Activated CD8-positive, alpha-beta memory T cell treated with anti-CD3 and anti-CD28 coated beads for 48 hours (primary cell): ENCODE measurements around the gene ITPR1.

Source experiments
- DNase-seq, 3 experiments: peaks; one replicate each; pipeline ENCODE4 v3.0.0-alpha.2; 2020; ENCODE audit warnings: low read depth in 2 of 3, low spot score in 2 of 3

Gene ITPR1

DNA sequence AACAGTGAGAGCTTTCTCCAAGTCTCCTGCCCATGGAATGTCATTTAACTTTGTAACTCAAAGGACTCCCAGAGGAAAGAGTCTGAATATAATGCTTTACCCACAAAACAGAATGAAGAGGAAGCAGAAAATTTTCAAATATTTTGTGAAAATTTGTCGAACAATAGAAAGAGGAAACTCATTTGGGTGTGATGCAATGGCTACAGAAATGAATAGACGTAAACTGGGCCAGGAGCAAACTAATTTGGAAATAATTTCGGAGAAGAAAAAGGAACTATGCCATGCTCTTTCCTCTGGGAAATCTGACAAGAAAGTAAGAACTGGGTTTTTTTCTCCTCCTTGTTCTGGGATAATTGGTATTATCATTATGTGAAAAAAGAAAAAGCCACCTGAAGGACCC is 14.9 kb upstream of the ITPR1 start:
- DNase-seq = no peak

DNA sequence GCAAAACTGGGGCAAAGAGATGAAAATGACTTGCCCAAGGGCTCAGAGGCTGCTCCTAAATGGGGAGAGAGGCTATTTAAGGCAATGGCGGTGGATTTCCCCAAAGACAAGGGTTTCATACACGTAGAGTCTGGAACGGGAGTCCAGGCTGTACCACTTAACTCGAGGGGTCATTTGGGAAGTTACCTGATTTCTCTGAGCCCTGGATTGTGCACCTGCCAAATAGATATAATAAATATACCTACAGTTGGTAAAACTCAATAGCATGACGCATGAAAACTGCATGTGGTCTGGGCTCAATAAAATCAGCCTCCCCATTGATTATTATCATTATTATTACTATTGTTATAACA is 1.3 kb upstream of the ITPR1 start:
- no peak for DNase-seq

DNA sequence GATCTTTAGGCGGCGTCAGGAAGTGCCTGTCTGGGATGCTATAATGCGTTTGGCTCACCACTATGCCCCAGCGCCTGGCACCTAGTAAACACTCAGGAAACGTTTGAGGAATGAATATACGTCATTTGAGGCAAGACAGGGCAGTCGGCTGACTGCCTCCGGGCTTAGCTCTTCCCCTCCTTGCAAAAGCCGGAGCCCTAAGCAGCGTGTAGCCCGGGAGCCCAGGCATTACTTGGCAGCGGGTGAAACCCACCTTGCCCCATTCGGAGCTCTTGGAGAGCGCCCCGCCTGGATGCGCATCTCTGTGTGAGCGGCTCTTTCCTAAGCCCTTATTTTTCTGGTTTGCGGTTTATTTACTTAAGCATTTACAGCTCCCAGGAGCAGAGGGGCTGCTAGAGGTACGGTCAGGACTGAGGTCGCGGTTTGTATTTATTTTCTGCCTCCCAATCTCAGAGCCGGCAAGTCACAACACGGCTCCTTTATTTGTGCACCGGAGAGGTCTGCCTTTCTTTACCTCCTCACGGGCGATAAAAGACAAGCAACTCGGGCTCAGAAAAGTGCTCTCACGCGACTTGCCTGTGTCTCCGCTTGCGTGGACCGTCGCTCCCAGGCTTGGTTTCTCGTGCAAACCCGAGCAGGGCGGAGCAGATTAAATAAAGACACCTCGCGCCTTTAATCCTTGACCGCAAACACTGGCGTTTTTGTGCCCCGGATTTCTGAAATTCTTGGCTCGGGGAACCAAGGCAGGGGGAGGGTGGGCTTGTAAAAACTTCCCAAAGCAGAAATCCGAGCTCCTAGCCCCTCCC is 737 bp upstream of the ITPR1 start:
- no peak for DNase-seq

DNA sequence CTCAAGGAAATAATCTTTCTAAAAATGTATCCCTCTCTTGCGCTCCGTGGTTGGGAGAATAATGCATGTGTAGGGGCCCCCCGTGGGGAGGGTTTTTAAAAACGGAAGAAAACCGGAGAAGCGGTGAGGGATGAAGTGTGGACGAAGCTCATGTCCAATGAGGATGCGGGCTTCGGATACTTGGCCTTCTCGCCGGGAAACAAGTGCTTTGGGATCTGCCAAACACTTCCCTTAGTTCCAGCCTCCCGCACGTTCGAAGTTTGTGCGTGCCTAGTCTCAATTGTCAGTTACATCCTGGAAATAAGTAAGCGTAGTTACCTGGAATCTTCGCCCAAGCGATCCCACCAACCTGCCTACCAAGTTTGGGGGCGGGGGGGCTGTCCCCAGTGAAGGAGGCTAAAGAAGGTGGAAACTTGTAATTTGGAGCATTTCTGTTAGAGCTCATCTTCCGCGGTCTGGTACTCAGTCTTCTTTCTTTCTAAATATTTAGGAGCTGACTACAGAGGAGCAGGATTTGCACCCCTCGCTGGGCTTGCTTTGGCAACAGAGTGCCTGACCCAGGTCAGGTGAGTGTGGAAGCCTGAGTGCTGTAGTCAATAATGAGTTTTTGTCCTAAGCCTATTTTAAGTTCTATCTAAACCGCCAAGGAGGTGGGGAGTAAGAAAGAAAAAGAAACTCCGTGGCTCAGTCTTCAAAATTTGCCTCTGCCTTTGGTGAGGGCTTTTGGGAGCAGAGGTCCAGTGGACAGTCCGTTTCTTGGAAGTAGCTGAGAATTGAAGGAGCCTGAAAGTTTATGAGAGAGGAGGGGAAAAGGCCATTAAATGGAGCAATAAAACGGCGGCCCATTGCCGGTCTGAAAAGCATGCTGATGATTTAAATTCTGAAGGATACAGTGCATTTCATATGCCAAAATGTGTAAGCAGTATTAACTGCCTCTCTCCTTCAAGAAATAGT is 1.1 kb downstream of the ITPR1 start:
- DNase-seq = no peak

DNA sequence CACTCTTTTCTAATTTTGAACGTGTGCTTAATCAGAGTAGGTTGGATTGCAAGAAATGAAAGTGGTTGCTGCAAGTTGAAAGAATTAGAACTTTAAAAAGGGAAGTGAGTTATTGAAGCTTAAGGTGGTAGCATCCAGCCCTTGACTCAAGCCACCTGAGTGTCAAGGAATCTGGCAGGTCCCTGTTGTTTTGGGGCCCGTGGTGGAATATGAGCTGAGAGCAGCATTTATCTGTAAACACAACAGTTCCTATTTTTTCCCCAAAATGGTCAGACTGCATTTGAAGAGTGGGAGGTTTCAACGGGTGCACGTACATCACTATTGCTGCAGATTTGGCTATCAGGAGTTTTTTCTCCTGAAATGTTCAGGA is 1.7 kb downstream of the ITPR1 start:
- no peak for DNase-seq

DNA sequence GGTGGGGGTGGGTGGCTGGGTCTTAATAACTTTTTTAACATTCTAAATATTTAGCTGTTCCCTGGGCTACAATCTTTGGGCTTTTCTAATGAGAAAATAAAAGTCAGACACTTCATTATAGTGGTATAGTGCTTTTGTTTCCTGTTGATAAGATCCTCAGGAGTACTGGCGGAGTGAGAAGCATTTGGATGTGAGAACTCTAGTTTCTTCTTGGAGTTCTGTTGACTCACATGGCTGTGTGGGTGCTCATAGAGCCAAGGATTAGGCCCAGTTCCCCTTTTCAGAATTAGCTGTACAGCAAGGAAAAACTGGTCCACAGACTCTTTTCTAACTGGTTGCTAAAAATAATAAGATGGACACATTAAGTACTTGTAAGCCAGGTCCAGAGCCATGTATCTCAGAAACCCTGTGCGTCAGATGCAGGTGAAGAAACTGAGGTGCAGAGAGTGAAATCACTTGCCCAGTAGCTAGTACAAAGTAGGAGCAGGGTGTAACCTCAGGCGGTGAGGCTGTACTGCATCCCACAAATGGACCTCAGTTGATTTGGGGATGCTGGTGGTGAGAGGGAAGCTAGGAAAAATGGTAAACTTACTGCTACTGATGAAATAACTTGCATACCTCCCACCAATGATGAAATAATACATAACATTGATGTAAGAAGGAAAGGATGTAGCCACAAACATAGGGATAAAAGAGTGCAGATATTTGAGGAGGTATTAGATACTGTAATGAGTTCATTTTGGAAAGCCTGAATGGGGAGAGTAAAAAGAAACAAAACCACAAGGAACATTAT is 2.3 kb downstream of the ITPR1 start:
- no peak for DNase-seq

DNA sequence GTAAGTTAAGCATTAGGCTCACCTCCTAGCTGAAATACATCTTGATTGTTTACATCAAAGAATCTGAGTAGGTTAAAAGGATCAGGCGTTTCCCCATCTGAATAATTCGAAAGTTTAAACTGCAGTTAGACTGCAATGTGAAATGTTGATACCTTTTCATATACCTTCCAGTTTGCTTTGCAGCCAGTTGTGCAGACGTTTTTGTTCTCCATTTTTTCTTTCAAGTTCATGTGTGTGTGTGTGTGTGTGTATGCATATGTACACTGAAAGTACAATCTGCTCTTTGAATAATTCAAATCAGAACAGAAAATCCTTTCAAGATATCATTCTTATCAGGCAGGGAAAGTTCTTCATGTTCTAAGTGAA is 2.9 kb downstream of the ITPR1 start:
- DNase-seq = no peak

DNA sequence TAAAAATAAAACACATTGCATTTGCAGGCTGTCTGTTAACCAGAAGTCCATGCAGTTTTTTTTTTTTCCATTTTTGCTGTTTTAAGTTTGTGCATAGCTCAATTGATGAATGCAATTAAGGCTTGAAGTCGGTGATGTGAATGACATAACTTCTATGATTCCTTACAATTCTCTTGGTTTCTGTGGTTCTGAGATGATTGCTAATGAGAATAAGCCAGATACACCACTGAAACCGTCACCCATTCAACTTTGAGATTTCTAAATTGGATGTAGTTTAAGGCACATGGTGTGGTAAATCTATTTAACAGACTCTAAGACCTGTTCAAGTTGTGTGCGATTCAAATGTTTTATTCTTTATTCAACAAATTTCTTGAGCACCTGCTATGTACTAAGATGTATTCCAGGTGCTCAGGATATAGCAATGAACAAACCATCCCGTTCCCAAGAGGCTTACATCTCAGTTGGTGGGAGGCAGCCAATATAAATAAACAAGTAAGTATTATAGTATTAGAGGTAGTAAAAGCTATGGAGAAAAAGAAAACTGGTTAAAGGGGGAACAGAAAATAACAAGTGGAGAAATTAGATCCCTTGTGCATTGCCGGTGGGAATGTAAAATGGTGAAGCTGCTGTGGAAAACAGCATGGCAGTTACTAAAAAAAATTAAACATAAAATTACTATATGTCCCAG is 4.0 kb downstream of the ITPR1 start:
- DNase-seq = no peak

DNA sequence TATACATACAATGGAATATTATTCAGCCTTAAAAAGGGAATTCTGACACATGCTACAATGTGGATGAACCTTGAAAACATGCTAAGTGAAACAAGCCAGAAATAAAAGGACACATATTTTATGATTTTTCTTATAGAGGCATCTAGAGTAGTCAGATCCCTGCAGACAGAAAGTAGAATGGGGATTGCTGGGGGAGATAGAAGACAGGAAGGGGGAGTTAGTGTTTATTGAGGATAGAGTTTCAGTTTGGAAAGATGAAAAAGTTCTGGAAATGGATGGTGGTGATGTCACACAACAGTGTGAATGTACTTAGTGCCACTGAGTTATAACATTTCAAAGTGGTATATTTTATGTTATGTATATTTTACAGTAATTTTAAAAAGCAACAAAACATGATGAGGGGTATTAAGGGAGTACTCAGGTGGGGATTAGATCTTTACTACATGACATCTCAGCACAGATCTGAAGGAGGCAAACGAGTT is 4.7 kb downstream of the ITPR1 start:
- DNase-seq = no peak

DNA sequence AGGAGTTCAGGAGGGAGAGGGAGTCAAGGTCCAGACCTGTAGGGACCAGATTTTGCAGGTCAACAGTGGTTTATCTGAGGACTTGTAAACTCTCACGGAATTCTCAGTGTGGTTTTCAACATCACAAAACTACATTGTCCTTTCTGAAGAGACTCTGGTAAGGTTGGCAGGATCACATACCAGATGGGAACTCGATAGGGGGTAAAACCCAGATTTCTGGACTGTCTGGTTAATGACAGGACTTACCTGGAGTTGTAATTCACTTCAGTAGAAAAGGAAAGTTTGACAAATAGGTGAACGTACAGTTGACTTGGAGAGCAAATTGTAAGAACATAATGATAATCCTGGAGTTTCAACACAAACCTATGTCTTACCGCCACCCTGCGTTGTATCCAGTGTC is 5.3 kb downstream of the ITPR1 start:
- no peak for DNase-seq

DNA sequence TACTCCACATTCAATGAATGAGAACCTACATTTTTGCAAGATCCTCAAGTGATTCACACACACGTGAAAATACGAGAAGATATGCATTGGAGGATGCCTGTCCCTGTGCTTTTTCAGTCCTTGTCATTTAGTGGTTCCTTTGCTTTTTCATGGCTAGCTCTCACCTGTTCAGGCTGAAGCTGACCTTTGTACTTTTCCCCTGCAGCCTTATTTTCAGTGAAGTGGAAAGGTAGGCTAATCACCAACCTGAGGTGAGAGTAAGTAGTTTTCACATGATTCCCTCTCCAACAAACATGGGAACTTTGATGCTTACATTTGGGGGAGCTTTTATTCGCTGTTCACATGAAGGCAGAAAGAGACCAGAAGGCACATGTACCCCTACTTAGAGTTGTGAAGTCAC is 8.3 kb downstream of the ITPR1 start:
- DNase-seq = no peak

DNA sequence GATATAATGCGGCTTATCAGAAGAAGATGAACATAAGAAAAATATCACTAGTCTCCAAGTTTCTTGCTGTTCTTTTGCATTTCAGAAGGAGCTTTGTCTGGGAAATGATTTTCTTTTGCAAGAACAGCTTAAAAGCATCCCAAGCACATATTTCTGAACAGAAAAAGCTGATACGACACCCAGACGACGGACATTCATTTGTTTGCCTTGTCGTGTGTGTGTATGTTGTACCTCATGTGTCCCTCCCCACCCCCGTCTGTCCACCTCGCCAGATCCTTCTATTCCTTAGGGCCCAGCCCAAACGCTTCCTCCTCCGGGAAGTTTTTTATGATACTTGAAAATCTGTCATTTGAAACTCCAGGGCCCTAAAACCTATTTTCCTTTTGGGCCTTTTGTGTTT is 8.8 kb downstream of the ITPR1 start:
- DNase-seq = no peak

DNA sequence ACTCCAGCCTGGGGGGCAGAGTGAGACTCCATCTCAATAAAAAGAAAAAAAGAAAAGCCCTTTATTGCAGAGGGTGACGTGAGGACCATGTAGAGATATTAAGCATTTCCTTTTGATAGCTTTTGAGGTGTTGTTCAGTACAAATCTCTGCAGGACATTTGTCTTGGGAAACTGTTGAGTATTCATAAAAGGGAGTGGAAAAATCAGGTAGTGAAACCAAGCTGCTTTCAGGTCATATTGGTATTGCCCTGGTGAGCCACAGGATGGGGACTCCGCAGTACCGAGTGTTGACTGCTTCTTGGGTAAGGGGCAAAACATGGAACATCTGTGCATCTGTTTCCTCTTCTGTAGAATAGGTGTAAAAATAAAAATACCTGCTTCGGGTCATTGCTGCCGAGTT is 9.9 kb downstream of the ITPR1 start:
- DNase-seq = no peak

DNA sequence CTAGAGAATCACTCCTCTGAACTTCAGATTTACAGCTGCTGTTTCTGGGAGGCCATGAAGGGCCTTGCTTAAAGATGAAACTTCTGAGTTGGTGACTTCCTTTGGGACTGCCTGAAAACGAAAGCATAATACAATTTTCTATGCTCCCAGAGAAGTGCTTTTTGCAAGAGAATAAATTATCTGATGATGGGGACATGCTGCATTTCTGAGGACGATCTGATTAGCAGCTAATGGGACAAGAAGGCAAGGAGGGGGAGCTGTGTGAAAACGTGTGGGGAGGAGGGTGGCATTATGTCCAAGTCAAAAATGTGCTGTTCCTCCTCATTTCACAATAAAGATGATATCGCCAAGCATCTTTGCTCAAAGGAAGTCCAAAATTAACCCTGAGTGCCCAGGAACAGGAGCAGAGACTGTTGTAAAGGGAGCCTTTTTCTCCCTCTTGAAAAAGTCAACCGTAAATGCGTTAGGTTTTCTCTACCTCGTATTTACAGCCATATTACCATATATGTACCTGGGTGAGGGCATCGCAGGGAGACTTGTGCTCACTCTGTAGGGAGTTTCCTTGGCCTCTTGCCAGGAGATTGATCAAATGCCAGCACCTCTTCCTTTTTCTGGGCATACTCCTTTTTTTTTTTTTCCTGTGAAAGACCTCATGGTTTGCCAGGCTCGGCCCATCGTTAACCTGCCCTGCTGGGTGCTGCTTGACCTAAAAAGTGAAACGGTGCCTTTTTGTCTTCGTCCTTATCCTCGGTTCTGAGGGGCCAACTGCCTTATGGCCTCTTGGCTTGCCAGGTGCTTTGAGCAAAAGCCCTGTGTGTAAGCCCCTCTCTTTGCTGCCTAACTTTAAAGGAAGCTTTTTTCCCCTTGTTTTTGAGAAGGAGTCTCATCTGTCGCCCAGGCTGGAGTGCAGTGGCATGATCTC is 11.5 kb downstream of the ITPR1 start:
- DNase-seq = no peak

DNA sequence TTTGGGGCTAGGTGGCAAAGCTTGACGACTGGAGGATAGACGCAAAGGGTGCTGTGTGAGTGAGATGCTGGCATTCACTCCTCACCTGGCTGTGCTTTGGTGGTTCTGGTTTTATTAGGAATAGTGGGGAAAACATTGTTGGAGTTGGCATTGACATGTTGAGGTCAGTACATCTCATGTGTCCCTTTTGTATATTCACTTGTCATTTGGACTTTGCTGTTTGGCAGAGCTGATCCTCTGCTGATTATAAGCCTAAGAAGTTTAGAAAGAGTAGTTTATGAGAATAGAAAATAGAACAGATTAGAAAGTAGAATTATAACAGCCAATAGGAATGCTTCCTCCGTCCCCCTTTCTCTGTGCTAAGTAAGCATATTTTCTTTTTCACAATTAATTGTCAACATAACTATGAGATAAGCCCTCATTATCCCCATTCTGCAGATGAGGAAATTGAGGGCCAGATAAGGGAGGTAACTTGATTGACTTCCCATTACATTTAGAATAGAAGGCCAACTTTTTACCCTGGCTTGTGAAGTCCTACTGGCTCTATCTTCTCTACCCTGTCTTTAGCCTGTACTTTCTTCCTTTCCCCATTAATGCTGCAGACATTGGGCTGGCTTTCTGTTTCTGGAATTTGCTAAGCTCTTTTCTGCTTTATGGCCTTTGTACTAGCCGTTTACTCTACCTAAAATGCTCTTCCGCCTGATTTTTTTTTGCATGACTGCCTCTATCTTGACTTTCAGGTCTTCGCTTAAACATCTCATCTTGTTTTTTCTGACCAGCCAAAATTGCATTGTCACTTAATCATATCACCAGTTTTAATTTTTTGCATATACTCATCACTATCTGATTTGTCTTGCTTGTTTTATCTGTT is 12.8 kb downstream of the ITPR1 start:
- no peak for DNase-seq

DNA sequence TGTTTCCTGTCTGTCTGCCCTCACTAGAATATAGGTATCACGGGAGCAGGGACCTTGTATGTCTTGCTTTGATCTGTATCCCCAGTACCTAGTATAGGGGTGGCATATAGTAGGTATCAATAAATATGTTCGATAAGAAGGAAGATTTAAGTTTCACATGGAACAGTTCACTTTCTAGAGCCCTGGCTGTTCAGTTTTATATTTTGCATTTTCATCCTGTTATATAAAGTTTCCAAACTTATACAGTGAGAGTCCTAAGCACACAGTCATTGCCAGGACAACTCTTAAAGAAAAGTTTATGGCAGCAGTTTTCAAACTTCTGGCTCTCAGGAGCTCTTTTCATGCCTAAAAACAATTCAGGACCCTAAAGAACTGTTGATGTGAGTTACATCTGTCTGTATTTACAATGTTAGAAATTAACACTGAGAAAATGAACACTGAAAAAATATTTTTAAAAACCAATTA is 13.4 kb downstream of the ITPR1 start:
- no peak for DNase-seq

DNA sequence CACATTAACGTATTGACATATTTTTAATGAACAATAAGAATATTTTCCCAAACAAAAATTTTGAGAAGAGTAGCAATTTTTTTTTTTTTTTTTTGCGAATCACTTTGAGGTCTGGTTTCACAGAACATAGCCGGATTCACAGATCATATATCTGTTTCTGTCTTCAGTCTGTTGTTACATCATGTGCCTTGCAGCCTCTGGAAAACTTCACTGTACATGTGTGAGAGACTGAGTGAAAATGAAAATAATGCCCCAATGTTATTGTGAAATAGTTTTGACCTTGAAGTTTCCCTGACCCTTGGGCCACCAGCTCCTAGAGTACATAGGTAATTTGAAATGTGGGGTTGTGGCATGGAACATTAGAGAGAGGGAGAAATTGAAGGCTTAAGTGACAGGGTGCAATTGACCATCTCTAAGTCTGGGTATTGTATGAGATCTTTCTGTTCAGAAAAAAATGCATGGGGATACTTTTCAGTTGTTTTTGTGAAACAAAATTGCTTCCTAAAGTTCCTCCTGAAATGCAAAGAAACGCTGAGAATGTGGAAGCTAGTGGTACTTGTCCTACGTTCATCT is 14.0 kb downstream of the ITPR1 start:
- no peak for DNase-seq
